Sigmoid colon (tissue), 4 donors: ENCODE data around the gene ANKH.

Source experiments
- CTCF ChIP-seq, 4 experiments: fragments of 450-650 bp in 3 of 4; fragments of 200-600 bp in 1 of 4; IDR thresholded peaks; one replicate each; pipeline ENCODE4 v1.5.1; 2016 to 2019; ENCODE audit warnings: antibody characterized with exemption in 4 of 4, mild to moderate bottlenecking in 3 of 4, moderate library complexity in 2 of 4
- POLR2A ChIP-seq, 2 donors: fragments of 450-650 bp; IDR thresholded peaks; one replicate each; pipeline ENCODE4 v1.6.1; 2016; ENCODE audit warnings: antibody characterized with exemption in 2 of 2, mild to moderate bottlenecking in 2 of 2, moderate library complexity in 2 of 2
- POLR2AphosphoS5 ChIP-seq, 4 donors: sonication (generic); formaldehyde crosslinking; IDR thresholded peaks; one replicate each; pipeline ENCODE4 v1.6.1; 2017; ENCODE audit warnings: antibody characterized with exemption in 4 of 4

- TF ChIP-seq CTCF (IDR thresholded peaks at IDR 0.05) (no peak), POLR2AphosphoS5 (IDR thresholded peaks at IDR 0.05) (no peak), POLR2A (IDR thresholded peaks at IDR 0.05) (no peak)
Measured at GRCh38 chr5:14712666-14713065, 158.9 kb downstream of the ANKH start.
